H1 (cell line): ENCODE results near the gene TLCD3B. TPM values are rescaled to one million over a fixed set of nuclear protein-coding genes. Genes with fewer than 3 reads are reported as not detected.

Experiments used
- ASH2L ChIP-seq: fragments of 200-600, 300-600 bp; sonication (generic); IDR thresholded peaks from one replicate; pipeline ENCODE4 v1.7.1; 2017; ENCODE audit warnings: low read length
- BRCA1 ChIP-seq: IDR thresholded peaks from 2 replicates; pipeline ENCODE4 v1.6.1; 2012; ENCODE audit warnings: low read depth, low read length, improper control_type of control experiment
- CREB1 ChIP-seq: IDR thresholded peaks from 2 replicates; pipeline ENCODE4 v1.6.1; 2012; ENCODE audit warnings: inconsistent platforms
- CTBP2 ChIP-seq: IDR thresholded peaks from 2 replicates; pipeline ENCODE4 v1.7.0; 2011; ENCODE audit warnings: borderline replicate concordance, mild to moderate bottlenecking, moderate library complexity, mixed read lengths, low read length; ENCODE audit not compliant: insufficient read depth, insufficient read length
- EP300 ChIP-seq, 2 experiments: IDR thresholded peaks; 1 replicate in 1 of 2; 2 replicates in 1 of 2; pipeline ENCODE4 v1.6.1; 2011 to 2012; ENCODE audit warnings: low read depth in 2 of 2, low read length in 2 of 2, mild to moderate bottlenecking in 2 of 2, borderline replicate concordance in 1 of 2, inconsistent platforms in 1 of 2, moderate library complexity in 1 of 2
- EZH2 ChIP-seq: fragments of 200-600 bp; sonication (generic); IDR thresholded peaks from 2 replicates; pipeline ENCODE4 v1.7.1; 2012; ENCODE audit warnings: low read depth, mild to moderate bottlenecking, moderate library complexity, low read length, inconsistent platforms; ENCODE audit not compliant: severe bottlenecking
- POLR2AphosphoS5 ChIP-seq: IDR thresholded peaks from 2 replicates; pipeline ENCODE4 v1.6.1; 2011; ENCODE audit warnings: low read depth, low read length
- RBBP5 ChIP-seq: IDR thresholded peaks from 2 replicates; pipeline ENCODE4 v1.7.1; 2012; ENCODE audit warnings: low read depth, mild to moderate bottlenecking, inconsistent platforms, low read length, moderate library complexity, borderline replicate concordance
- SP1 ChIP-seq: IDR thresholded peaks from 2 replicates; pipeline ENCODE4 v1.6.1; 2011; ENCODE audit warnings: low read depth, low read length
- SRF ChIP-seq: IDR thresholded peaks from 2 replicates; pipeline ENCODE4 v1.6.1; 2011; ENCODE audit warnings: mild to moderate bottlenecking, low read depth, low read length, moderate library complexity
- SUZ12 ChIP-seq: fragments of 200-600 bp; sonication (generic); IDR thresholded peaks from 2 replicates; pipeline ENCODE4 v1.6.1; 2012; ENCODE audit warnings: mild to moderate bottlenecking, inconsistent platforms, low read length, moderate library complexity, mixed read lengths
- USF2 ChIP-seq: IDR thresholded peaks from 2 replicates; pipeline ENCODE4 v1.6.1; 2011; ENCODE audit warnings: low read length, improper control_type of control experiment
- polyA plus RNA-seq, 7 experiments: library from polyadenylated mRNA; depleted of rRNA in 3 of 7; stranded (reverse) in 5 of 7; unstranded in 2 of 7; fragments of >200 nt in 5 of 7; fragments of 200-250 nt in 2 of 7; gene quantifications; 1 replicate in 5 of 7; 2 replicates in 1 of 7; 4 replicates in 1 of 7; pipeline versions ENCODE4 v1.2.1 to v1.2.3, GENCODE V29; 2011 to 2013; ENCODE audit warnings: missing spikeins in 2 of 7, mixed read lengths in 2 of 7
- total RNA-seq: library from RNA; stranded (reverse); fragmentation: NEBNext Ultra II Directional; extraction: Animal tissue kit (Norgen Biotek cat#: 25700); gene quantifications from 2 replicates; pipeline ENCODE4 v1.2.1, GENCODE V29; 2021

TLCD3B gene
- total and polyA plus RNA-seq, 2 of the 8 experiments (the other 6 are each of a cell fraction or from before 2014, with no cell fraction given): 15.2 to 26.9 TPM

GRCh38 chr16:30052671-30053372 lies 21.8 kb upstream of the TLCD3B start (continued):
- TF ChIP-seq CTBP2 (no peak), EP300 (IDR thresholded peaks at IDR 0.05; ENCODE audit: borderline replicate concordance in 1 of 2, low read depth in 2 of 2, low read length in 2 of 2) (peak in 1 of 2 experiments; percentile 51; a peak in 1 of 3 replicates), CREB1 (peak; percentile 74), RBBP5 (0 out of 2 replicates have a peak, but pooled peaks have one; percentile 30), SUZ12 (no peak), USF2 (no peak), SP1 (0 out of 2 replicates have a peak, but pooled peaks have one; percentile 25), SRF (peak; percentile 31; the same call in 1 of the 2 replicates), EZH2 (no peak), ASH2L (peak; percentile 37), BRCA1 (peak; percentile 48; the same call in 1 of the 2 replicates), POLR2AphosphoS5 (no peak)
